Measurements from ENCODE around the gene PSME2.

PSME2 gene

GRCh38 chr14:24185026-24185425 lies 38.6 kb upstream of the PSME2 start:
- H3K4me3 ChIP-seq (replicated peaks in 1 of 2; ENCODE audit: low read depth in 2 of 2, low read length in 2 of 2): no peak overlapping the region
- no peak for DNase-seq (ENCODE audit: low read depth in 2 of 2)
- no peak for TF ChIP-seq CTCF (IDR thresholded peaks at IDR 0.05; ENCODE audit: low read depth, low read length)

GRCh38 chr14:24184104-24184970 lies 37.9 kb upstream of the PSME2 start:
- no peak overlapping the region for H3K4me3 ChIP-seq (replicated peaks in 1 of 2; ENCODE audit: low read depth in 2 of 2, low read length in 2 of 2)
- no peak for DNase-seq (ENCODE audit: low read depth in 2 of 2)
- TF ChIP-seq CTCF (IDR thresholded peaks at IDR 0.05; ENCODE audit: low read depth, low read length): no peak

GRCh38 chr14:24183014-24183481 lies 36.6 kb upstream of the PSME2 start:
- H3K4me3 ChIP-seq (replicated peaks in 1 of 2; ENCODE audit: low read depth in 2 of 2, low read length in 2 of 2): no peak overlapping the region
- no peak for DNase-seq (ENCODE audit: low read depth in 2 of 2)
- TF ChIP-seq CTCF (IDR thresholded peaks at IDR 0.05; ENCODE audit: low read depth, low read length): no peak

- no peak overlapping the region for H3K4me3 ChIP-seq (replicated peaks in 1 of 2; ENCODE audit: low read depth in 2 of 2, low read length in 2 of 2)
- no peak for TF ChIP-seq CTCF (IDR thresholded peaks at IDR 0.05; ENCODE audit: low read depth, low read length)
- DNase-seq (ENCODE audit: low read depth in 2 of 2): no peak
These were observed 35.9 kb upstream of the PSME2 start for GRCh38 chr14:24182110-24182882.

- TF ChIP-seq CTCF (IDR thresholded peaks at IDR 0.05; ENCODE audit: low read depth, low read length): no peak
- no peak overlapping the region for H3K4me3 ChIP-seq (replicated peaks in 1 of 2; ENCODE audit: low read depth in 2 of 2, low read length in 2 of 2)
- no peak for DNase-seq (ENCODE audit: low read depth in 2 of 2)
These were observed 35.1 kb upstream of the PSME2 start for GRCh38 chr14:24181371-24182077.

- no peak for TF ChIP-seq CTCF (IDR thresholded peaks at IDR 0.05; ENCODE audit: low read depth, low read length)
- peak; percentile 70 to 88 for DNase-seq (ENCODE audit: low read depth in 2 of 2)
- H3K4me3 ChIP-seq (replicated peaks in 1 of 2; ENCODE audit: low read depth in 2 of 2, low read length in 2 of 2): no peak overlapping the region
These were observed 33.8 kb upstream of the PSME2 start for GRCh38 chr14:24179961-24180796.
